Ovary (tissue), 3 donors: ENCODE results near the gene RIPOR3.

Experiments used
- CTCF ChIP-seq, 3 donors: fragments of 450-650 bp in 2 of 3; fragments of 200-600 bp in 1 of 3; IDR thresholded peaks; one replicate each; pipeline versions ENCODE4 v1.5.1 to v1.8.0; 2016 to 2022; ENCODE audit warnings: antibody characterized with exemption in 3 of 3, mild to moderate bottlenecking in 1 of 3
- EP300 ChIP-seq: sonication (generic); formaldehyde crosslinking; IDR thresholded peaks from one replicate; pipeline ENCODE4 v1.6.1; 2017; ENCODE audit warnings: antibody characterized with exemption
- POLR2A ChIP-seq: fragments of 450-650 bp; IDR thresholded peaks from one replicate; pipeline ENCODE4 v1.6.1; 2017; ENCODE audit warnings: antibody characterized with exemption, mild to moderate bottlenecking, moderate library complexity
- donor health status: DM: no; HTN: no; CAD: no.

GRCh38 chr20:50682947-50683530, 8.3 kb downstream of the RIPOR3 start:
- no peak for TF ChIP-seq CTCF (IDR thresholded peaks at IDR 0.05)
- TF ChIP-seq POLR2A = no peak
- no peak for TF ChIP-seq EP300
